ENCODE results near the gene ZFAND2B.

GRCh38 chr2:219205165-219205538 is 1.4 kb upstream of the ZFAND2B start:
- TF ChIP-seq POLR2A (IDR thresholded peaks at IDR 0.05; ENCODE audit: low read depth, low read length): no peak
- no peak for TF ChIP-seq SPI1 (IDR thresholded peaks at IDR 0.05; ENCODE audit: low read depth, low read length)
- TF ChIP-seq POLR2AphosphoS5 (IDR thresholded peaks at IDR 0.05; ENCODE audit: low read depth, low read length): no peak
- no peak for TF ChIP-seq TAF1 (IDR thresholded peaks at IDR 0.05; ENCODE audit: low read depth, low read length)
- TF ChIP-seq POU2F2 (IDR thresholded peaks at IDR 0.05; ENCODE audit: low read depth, low read length): no peak
- TF ChIP-seq PAX5 (IDR thresholded peaks at IDR 0.05; ENCODE audit: insufficient read depth, low read length, severe bottlenecking): no peak
